Kidney glomerular epithelial cell (primary cell): Measurements from ENCODE around the gene PSMB2.

Experiments used
- DNase-seq: peaks from one replicate; lab custom pipeline; 2025; lab: John Stamatoyannopoulos, UW

The PSMB2 gene

GRCh38 chr1:35572296-35572695, 69.0 kb downstream of the PSMB2 start:
- DNase-seq = no peak

GRCh38 chr1:35571263-35571662, 70.1 kb downstream of the PSMB2 start:
- no peak for DNase-seq

GRCh38 chr1:35570589-35571137, 70.7 kb downstream of the PSMB2 start:
- no peak for DNase-seq

GRCh38 chr1:35569936-35570335, 71.4 kb downstream of the PSMB2 start:
- DNase-seq = no peak

GRCh38 chr1:35568975-35569395, 72.3 kb downstream of the PSMB2 start:
- DNase-seq = peak; percentile 59

- no peak for DNase-seq
Observed at GRCh38 chr1:35567947-35568558, 73.3 kb downstream of the PSMB2 start.

- no peak for DNase-seq
Observed at GRCh38 chr1:35565742-35566133, 75.6 kb downstream of the PSMB2 start.

- DNase-seq = no peak
Observed at GRCh38 chr1:35564884-35565741, 76.2 kb downstream of the PSMB2 start.

- peak; percentile 83 for DNase-seq
Observed at GRCh38 chr1:35564037-35564883, 77.1 kb downstream of the PSMB2 start.

GRCh38 chr1:35563166-35563565, 78.2 kb downstream of the PSMB2 start:
- DNase-seq = no peak

GRCh38 chr1:35561972-35562680, 79.2 kb downstream of the PSMB2 start:
- DNase-seq = no peak

GRCh38 chr1:35561297-35561971, 79.9 kb downstream of the PSMB2 start:
- DNase-seq = no peak

- no peak for DNase-seq
Observed at GRCh38 chr1:35560256-35561225, 80.8 kb downstream of the PSMB2 start.

- DNase-seq = no peak
Observed at GRCh38 chr1:35559317-35559944, 81.9 kb downstream of the PSMB2 start.

- no peak for DNase-seq
Observed at GRCh38 chr1:35558374-35559316, 82.7 kb downstream of the PSMB2 start.

- peak; percentile 96 for DNase-seq
Observed at GRCh38 chr1:35557611-35558373, 83.5 kb downstream of the PSMB2 start, which contains the start of gene NCDN. Gene NCDN, plus strand, starts transcription at chr1:35557799. Its CDS starts 392 bp downstream, at chr1:35558191.

GRCh38 chr1:35557118-35557610, 84.2 kb downstream of the PSMB2 start, which contains the start of gene KIAA0319L:
Gene KIAA0319L, minus strand, starts transcription at chr1:35557403. Its CDS starts 2,912 bp downstream, at chr1:35554491.
- peak; percentile 83 for DNase-seq
